Activated CD8-positive, alpha-beta T cell treated with anti-CD3 and anti-CD28 coated beads for 36 hours (primary cell): ENCODE data around the gene MYOCD. TPM values are rescaled to one million over a fixed set of nuclear protein-coding genes. Genes with fewer than 3 reads are reported as not detected.

Experiments
- ATAC-seq: fragments of 200-7000 bp; cut with Tn5 transposase; one replicate; pipeline ENCODE4 v1.10.0; 2021; ENCODE audit warnings: mild to moderate bottlenecking, moderate library complexity
- CTCF ChIA-PET: fragments of 350-600 bp; sonication (Branson Sonifier 250); formaldehyde crosslinking; loops from one replicate; lab custom pipeline; 2021; ENCODE audit warnings: antibody characterized with exemption; lab: Charles Lee
- POLR2A ChIA-PET: fragments of 350-600 bp; sonication (Branson Sonifier 250); formaldehyde crosslinking; loops from one replicate; lab custom pipeline; 2021; ENCODE audit warnings: antibody characterized with exemption; lab: Charles Lee
- DNase-seq: peaks from one replicate; pipeline ENCODE4 v3.0.0-alpha.2; 2020
- H3K27ac Mint-ChIP-seq: one replicate; pipeline ENCODE4 v1.8.0; 2021; ENCODE audit warnings: mild to moderate bottlenecking, mixed read lengths
- H3K27me3 Mint-ChIP-seq: one replicate; pipeline ENCODE4 v1.8.0; 2021; ENCODE audit warnings: mixed read lengths
- H3K36me3 Mint-ChIP-seq: one replicate; pipeline ENCODE4 v1.8.0; 2021; ENCODE audit warnings: low read depth, mixed read lengths
- H3K4me1 Mint-ChIP-seq: one replicate; pipeline ENCODE4 v1.8.0; 2021; ENCODE audit warnings: low read depth, mixed read lengths
- H3K4me3 Mint-ChIP-seq: one replicate; pipeline ENCODE4 v1.8.0; 2021; ENCODE audit warnings: mild to moderate bottlenecking, moderate library complexity, mixed read lengths
- H3K9me3 Mint-ChIP-seq: one replicate; pipeline ENCODE4 v1.8.0; 2021; ENCODE audit warnings: mixed read lengths
- intact Hi-C: fragments of 100-400 bp; cut with micrococcal nuclease; formaldehyde crosslinking; loops from one replicate; pipeline ENCODE4 v1.10.0; 2022
- total RNA-seq, 2 experiments: library from RNA; stranded (reverse); gene quantifications; one replicate each; pipeline ENCODE4 v1.2.3, GENCODE V29; 2021
- TF ChIP-seq, protein P1 (sequence below): fragments of 200-600 bp; IDR thresholded peaks from one replicate; pipeline ENCODE4 v1.8.0; 2022; ENCODE audit warnings: antibody characterized with exemption, mild to moderate bottlenecking

Gene MYOCD
- total RNA-seq, 2 experiments from 2014 or later, result not detected

DNA sequence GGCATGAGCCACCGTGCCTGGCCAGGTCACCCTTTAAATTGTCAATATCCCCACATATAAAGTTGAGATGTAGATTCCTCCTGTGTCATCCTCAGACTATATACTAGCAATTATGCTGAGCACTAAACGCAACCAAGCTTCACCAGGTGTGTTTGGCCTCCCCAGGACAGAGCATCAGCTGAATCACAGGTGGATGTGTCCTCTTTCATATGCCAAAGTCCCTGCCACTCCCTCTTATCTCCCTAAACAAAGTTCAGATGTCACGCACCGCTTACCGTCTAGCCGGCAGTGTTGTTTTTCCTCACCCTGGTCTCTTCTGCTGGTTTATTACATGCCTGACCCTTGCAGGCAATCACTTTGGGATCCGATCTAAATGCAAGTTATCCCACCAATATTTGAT is 79.8 kb downstream of the MYOCD start:
- TF ChIP-seq, protein P1, sequence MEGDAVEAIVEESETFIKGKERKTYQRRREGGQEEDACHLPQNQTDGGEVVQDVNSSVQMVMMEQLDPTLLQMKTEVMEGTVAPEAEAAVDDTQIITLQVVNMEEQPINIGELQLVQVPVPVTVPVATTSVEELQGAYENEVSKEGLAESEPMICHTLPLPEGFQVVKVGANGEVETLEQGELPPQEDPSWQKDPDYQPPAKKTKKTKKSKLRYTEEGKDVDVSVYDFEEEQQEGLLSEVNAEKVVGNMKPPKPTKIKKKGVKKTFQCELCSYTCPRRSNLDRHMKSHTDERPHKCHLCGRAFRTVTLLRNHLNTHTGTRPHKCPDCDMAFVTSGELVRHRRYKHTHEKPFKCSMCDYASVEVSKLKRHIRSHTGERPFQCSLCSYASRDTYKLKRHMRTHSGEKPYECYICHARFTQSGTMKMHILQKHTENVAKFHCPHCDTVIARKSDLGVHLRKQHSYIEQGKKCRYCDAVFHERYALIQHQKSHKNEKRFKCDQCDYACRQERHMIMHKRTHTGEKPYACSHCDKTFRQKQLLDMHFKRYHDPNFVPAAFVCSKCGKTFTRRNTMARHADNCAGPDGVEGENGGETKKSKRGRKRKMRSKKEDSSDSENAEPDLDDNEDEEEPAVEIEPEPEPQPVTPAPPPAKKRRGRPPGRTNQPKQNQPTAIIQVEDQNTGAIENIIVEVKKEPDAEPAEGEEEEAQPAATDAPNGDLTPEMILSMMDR, result no peak
- H3K36me3 Mint-ChIP-seq, result no peaks in the 10 kb centered on the region

DNA sequence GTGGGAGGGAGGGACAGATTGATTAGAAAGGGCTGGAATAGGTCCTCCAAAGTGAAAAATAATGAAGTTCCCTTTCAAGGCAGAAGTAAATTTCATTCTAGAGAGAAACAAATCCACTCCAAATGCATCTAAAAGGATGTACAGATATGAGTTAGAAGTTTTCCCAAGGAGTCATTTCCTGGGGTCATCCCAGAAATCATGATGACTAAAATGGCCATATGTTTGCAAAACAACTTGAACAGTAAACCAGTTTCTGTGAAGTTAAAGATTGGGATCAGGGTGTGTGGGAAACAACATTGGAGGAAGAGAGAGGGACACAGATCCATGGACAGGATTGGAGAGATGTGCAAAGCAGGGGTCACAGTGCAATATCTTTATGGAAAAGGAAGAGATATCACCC is 91.1 kb downstream of the MYOCD start:
- CTCF ChIA-PET, result no interaction called here

More for the DNA sequence above, 79.8 kb downstream of the MYOCD start:
- H3K27me3 Mint-ChIP-seq, result peaks cover 4% of the 10 kb centered on the region
- CTCF ChIA-PET, result no interaction called here
- no peaks in the 10 kb centered on the region for H3K4me1 Mint-ChIP-seq
- intact Hi-C loops, result no loop called here
- POLR2A ChIA-PET, result no interaction called here
- no peak overlapping the region for H3K4me3 Mint-ChIP-seq
- DNase-seq, result no peak
- no peak overlapping the region for H3K27ac Mint-ChIP-seq
- ATAC-seq, result no peak
- peaks cover 2% of the 10 kb centered on the region for H3K9me3 Mint-ChIP-seq

DNA sequence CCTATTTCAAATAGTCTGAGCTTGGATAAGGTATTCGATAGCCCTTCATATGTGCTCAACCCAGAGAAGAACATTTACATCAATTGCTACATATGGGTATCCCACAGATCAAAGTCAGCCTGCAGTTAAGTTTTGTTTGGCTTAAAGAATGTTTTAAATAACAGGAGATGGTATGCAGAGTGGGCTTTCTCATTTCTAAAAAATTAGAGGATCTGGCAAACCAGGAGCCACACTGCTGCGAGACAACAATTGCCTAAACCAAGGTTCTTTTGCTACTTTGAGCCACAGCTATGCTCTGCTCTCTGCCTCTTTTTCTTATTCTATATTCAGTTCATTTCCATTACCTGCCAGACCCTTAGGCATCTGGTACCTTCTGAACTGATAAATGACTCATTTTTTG is 93.4 kb downstream of the MYOCD start:
- Mint-ChIP-seq H3K27ac (no peak overlapping the region), H3K4me1 (no peaks in the 10 kb centered on the region), H3K4me3 (no peak overlapping the region), H3K9me3 (peaks cover 5% of the 10 kb centered on the region), H3K36me3 (no peaks in the 10 kb centered on the region), H3K27me3 (no peaks in the 10 kb centered on the region)
- no peak for DNase-seq
- intact Hi-C loops, result no loop called here
- ChIA-PET POLR2A (no interaction called here), CTCF (no interaction called here)
- no peak for ATAC-seq
- TF ChIP-seq, protein P1, result no peak

More for the DNA sequence above, 91.1 kb downstream of the MYOCD start:
- no peaks in the 10 kb centered on the region for H3K36me3 Mint-ChIP-seq
- ATAC-seq (no peak), DNase-seq (no peak)
- H3K27me3 Mint-ChIP-seq, result no peaks in the 10 kb centered on the region
- no peak overlapping the region for H3K27ac Mint-ChIP-seq
- H3K4me1 Mint-ChIP-seq, result no peaks in the 10 kb centered on the region
- POLR2A ChIA-PET, result no interaction called here
- TF ChIP-seq, protein P1, result no peak
- no peaks in the 10 kb centered on the region for H3K9me3 Mint-ChIP-seq
- no peak overlapping the region for H3K4me3 Mint-ChIP-seq
- intact Hi-C loops, result no loop called here

DNA sequence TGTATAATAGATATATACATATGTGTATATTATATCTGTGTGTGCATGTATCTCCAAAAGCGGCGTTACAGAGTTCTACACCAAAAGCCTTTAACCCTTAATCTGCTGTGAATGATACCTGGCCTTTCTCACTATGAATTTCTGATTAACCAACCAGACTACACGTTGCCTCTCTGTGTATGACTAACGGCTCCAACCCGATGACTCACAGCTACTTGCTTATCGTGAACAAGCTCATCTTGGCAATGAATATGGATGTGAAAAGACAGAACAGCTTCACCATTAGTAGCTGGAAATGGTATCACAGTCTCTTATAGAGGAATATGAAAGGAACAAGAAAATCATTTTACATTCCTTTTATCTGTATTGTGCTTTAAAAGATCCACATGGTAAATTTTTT is 99.9 kb downstream of the MYOCD start:
- intact Hi-C loops, result no loop called here
- ChIA-PET POLR2A (no interaction called here), CTCF (no interaction called here)
- TF ChIP-seq, protein P1, result no peak
- Mint-ChIP-seq H3K27me3 (no peaks in the 10 kb centered on the region), H3K4me1 (no peaks in the 10 kb centered on the region), H3K9me3 (peaks cover 5% of the 10 kb centered on the region), H3K4me3 (no peak overlapping the region), H3K36me3 (no peaks in the 10 kb centered on the region), H3K27ac (no peak overlapping the region)
- DNase-seq (no peak), ATAC-seq (no peak)

DNA sequence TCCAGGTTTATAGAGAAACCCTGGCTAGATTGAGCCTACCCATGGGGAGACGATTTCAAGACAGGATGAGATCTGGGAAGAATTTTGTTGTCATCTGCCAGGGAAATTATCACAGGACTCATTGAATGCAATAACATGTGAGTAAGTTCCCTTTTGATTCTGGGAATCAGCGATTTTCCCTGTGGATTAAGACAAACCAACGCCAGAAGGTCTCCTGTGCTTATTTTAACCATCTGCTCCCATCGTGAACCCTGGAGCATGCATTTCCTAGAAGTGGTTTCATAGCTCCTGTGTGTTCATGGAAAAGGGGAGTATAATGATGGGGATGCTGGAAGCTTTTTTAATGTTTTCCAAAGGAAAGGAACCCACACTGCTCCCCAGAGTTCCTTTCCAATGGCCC is 102.6 kb downstream of the MYOCD start:
- ATAC-seq (no peak), DNase-seq (no peak)
- no peaks in the 10 kb centered on the region for H3K4me1 Mint-ChIP-seq
- no peak overlapping the region for H3K4me3 Mint-ChIP-seq
- H3K27ac Mint-ChIP-seq, result no peak overlapping the region
- H3K36me3 Mint-ChIP-seq, result no peaks in the 10 kb centered on the region
- intact Hi-C loops, result no loop called here
- CTCF ChIA-PET, result no interaction called here
- H3K9me3 Mint-ChIP-seq, result no peaks in the 10 kb centered on the region
- POLR2A ChIA-PET, result no interaction called here
- TF ChIP-seq, protein P1, result no peak
- H3K27me3 Mint-ChIP-seq, result no peaks in the 10 kb centered on the region
